Right lobe of liver (tissue), 4 donors: ENCODE data around the gene KIAA1549.

Experiments used
- POLR2A ChIP-seq: fragments of 450-650 bp; IDR thresholded peaks from one replicate; pipeline ENCODE4 v1.6.1; 2017; ENCODE audit warnings: antibody characterized with exemption, mild to moderate bottlenecking
- TF ChIP-seq, protein P1 (sequence below), 4 donors: fragments of 200-600 bp in 3 of 4; fragments of 450-650 bp in 1 of 4; IDR thresholded peaks; one replicate each; pipeline versions ENCODE4 v1.5.1 to v1.8.0; 2016 to 2022; ENCODE audit warnings: antibody characterized with exemption in 4 of 4, mild to moderate bottlenecking in 2 of 4
- donor health status: DM: no; HTN: no; CAD: no.
- donor health status: DM: no; HTN: no; CAD: no.
- donor health status: DM: no; HTN: yes; CAD: no.

DNA sequence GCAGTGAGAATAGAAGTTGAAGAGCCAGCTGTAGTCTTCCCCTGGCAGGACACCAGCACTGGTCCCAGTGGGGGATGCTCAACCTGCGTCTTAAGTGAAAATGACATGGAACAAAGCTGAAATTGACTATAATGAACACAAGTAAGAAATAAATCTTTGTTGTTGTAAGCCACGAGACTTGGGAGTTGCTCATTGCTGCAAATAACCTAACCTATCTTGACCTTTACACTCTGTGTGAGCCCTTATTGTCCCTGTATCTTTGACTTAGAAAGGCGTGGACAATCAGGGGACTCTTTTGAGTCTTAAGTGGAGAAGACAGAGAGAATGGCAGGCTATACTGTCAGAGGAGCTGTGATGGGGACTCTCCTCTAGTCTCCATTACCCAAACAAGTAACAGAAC lies 37.7 kb upstream of the KIAA1549 start:
- TF ChIP-seq, protein P1, sequence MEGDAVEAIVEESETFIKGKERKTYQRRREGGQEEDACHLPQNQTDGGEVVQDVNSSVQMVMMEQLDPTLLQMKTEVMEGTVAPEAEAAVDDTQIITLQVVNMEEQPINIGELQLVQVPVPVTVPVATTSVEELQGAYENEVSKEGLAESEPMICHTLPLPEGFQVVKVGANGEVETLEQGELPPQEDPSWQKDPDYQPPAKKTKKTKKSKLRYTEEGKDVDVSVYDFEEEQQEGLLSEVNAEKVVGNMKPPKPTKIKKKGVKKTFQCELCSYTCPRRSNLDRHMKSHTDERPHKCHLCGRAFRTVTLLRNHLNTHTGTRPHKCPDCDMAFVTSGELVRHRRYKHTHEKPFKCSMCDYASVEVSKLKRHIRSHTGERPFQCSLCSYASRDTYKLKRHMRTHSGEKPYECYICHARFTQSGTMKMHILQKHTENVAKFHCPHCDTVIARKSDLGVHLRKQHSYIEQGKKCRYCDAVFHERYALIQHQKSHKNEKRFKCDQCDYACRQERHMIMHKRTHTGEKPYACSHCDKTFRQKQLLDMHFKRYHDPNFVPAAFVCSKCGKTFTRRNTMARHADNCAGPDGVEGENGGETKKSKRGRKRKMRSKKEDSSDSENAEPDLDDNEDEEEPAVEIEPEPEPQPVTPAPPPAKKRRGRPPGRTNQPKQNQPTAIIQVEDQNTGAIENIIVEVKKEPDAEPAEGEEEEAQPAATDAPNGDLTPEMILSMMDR (IDR thresholded peaks at IDR 0.05), result no peak
- TF ChIP-seq POLR2A, result no peak
